Endothelial cell of umbilical vein (primary cell): ENCODE results near the gene UNC5A. TPM values are rescaled to one million over a fixed set of nuclear protein-coding genes. Genes with fewer than 3 reads are reported as not detected.

ENCODE experiments used
- BruUV-seq: library from RNA; stranded (reverse); fragments of 400-500 nt; replicated peaks from 2 replicates; lab custom pipeline; 2021; lab: Mats Ljungman, UMichigan
- CTCF ChIA-PET: fragments of 300-600, 350-600 bp; sonication (Branson Sonifier 250); formaldehyde crosslinking; loops from one replicate; lab custom pipeline; 2021; ENCODE audit warnings: antibody characterized with exemption, inconsistent platforms; lab: Charles Lee
- POLR2A ChIA-PET: fragments of 300-600, 350-600 bp; sonication (Branson Sonifier 250); formaldehyde crosslinking; loops from one replicate; lab custom pipeline; 2021; ENCODE audit warnings: antibody characterized with exemption, inconsistent platforms; lab: Charles Lee
- DNase-seq: peaks from one replicate; pipeline ENCODE4 v3.0.0-alpha.2; 2011; ENCODE audit warnings: low read depth, low spot score
- FAIRE-seq: peaks from 2 replicates; lab custom pipeline; 2011; peaks lifted over from hg19 to GRCh38; lab: Jason Lieb, UNC
- H2AFZ ChIP-seq: 2 replicates; pipeline ENCODE4 v1.6.0; 2012; ENCODE audit warnings: low read depth, low read length, control low read depth, inconsistent platforms
- H3K27ac ChIP-seq: 2 replicates; pipeline ENCODE4 v1.5.1; 2011; ENCODE audit warnings: low read depth, mild to moderate bottlenecking, control low read depth, low read length, moderate library complexity; ENCODE audit not compliant: insufficient read depth
- H3K27me3 ChIP-seq, 2 experiments: 2 replicates each; pipeline versions ENCODE4 v1.6.0 to v1.6.1; 2011; ENCODE audit warnings: low read length in 2 of 2, mixed read lengths in 1 of 2; ENCODE audit not compliant: control insufficient read depth in 2 of 2, insufficient read depth in 2 of 2
- H3K36me3 ChIP-seq, 2 experiments: 2 replicates in 1 of 2; 3 replicates in 1 of 2; pipeline ENCODE4 v1.5.1; 2011; ENCODE audit warnings: low read length in 2 of 2, mild to moderate bottlenecking in 1 of 2, moderate library complexity in 1 of 2; ENCODE audit not compliant: control insufficient read depth in 2 of 2, insufficient read depth in 2 of 2; ENCODE audit errors: extremely low read depth in 1 of 2
- H3K4me1 ChIP-seq: 3 replicates; pipeline ENCODE4 v1.5.1; 2011; ENCODE audit warnings: mild to moderate bottlenecking, low read length; ENCODE audit not compliant: control insufficient read depth, insufficient read depth; ENCODE audit errors: extremely low read depth
- H3K4me2 ChIP-seq: 2 replicates; pipeline ENCODE4 v1.6.1; 2011; ENCODE audit warnings: low read length, control low read depth, mixed read lengths; ENCODE audit not compliant: insufficient read depth
- H3K4me3 ChIP-seq, 3 experiments: fragments of 200-600 bp in 1 of 3; sonication (generic), shearing (Covaris generic) in 1 of 3; replicated peaks in 1 of 3; 2 replicates each; pipeline ENCODE4 v1.5.1; 2011 to 2016; ENCODE audit warnings: control low read depth in 3 of 3, low read length in 3 of 3, mild to moderate bottlenecking in 2 of 3, inconsistent platforms in 1 of 3, low read depth in 1 of 3, moderate library complexity in 1 of 3; ENCODE audit not compliant: insufficient read depth in 1 of 3
- H3K79me2 ChIP-seq: 2 replicates; pipeline ENCODE4 v1.6.0; 2012; ENCODE audit warnings: low read length, inconsistent platforms; ENCODE audit not compliant: control insufficient read depth, insufficient read depth
- H3K9ac ChIP-seq: replicated peaks from 2 replicates; pipeline ENCODE3; 2011; ENCODE audit warnings: low read length, control low read depth; ENCODE audit not compliant: insufficient read depth; ENCODE audit errors: extremely low read depth
- H3K9me1 ChIP-seq: replicated peaks from 3 replicates; pipeline ENCODE4 v1.6.0; 2011; ENCODE audit warnings: mild to moderate bottlenecking, low read length; ENCODE audit not compliant: control insufficient read depth, insufficient read depth; ENCODE audit errors: extremely low read depth
- H3K9me3 ChIP-seq: replicated peaks from 2 replicates; pipeline ENCODE4 v1.5.1; 2012; ENCODE audit warnings: low read length, inconsistent platforms; ENCODE audit not compliant: control insufficient read depth, insufficient read depth
- H4K20me1 ChIP-seq: replicated peaks from 2 replicates; pipeline ENCODE3; 2011; ENCODE audit warnings: mild to moderate bottlenecking, low read length; ENCODE audit not compliant: control insufficient read depth, insufficient read depth; ENCODE audit errors: extremely low read depth
- CTCF ChIP-seq, 2 donors: IDR thresholded peaks; 1 replicate in 1 of 2; 2 replicates in 1 of 2; pipeline ENCODE4 v1.5.1; 2011; ENCODE audit warnings: low read length in 2 of 2, mild to moderate bottlenecking in 2 of 2, moderate library complexity in 2 of 2, control low read depth in 1 of 2, inconsistent platforms in 1 of 2, low read depth in 1 of 2; ENCODE audit not compliant: insufficient read depth in 1 of 2; ENCODE audit errors: extremely low read depth in 1 of 2
- EZH2 ChIP-seq: IDR thresholded peaks from 2 replicates; pipeline ENCODE4 v1.6.1; 2012; ENCODE audit warnings: borderline replicate concordance, low read depth, mild to moderate bottlenecking, moderate library complexity, low read length, inconsistent platforms; ENCODE audit not compliant: severe bottlenecking
- JUN ChIP-seq: IDR thresholded peaks from 2 replicates; pipeline ENCODE4 v1.6.1; 2011; ENCODE audit warnings: borderline replicate concordance, low read depth; ENCODE audit not compliant: insufficient read length, insufficient read depth
- MYC ChIP-seq: IDR thresholded peaks from one replicate; pipeline ENCODE4 v1.6.1; 2011; ENCODE audit warnings: mild to moderate bottlenecking, low read depth, low read length
- POLR2A ChIP-seq: IDR thresholded peaks from 2 replicates; pipeline ENCODE4 v1.6.1; 2012; ENCODE audit warnings: low read depth, mild to moderate bottlenecking, control low read depth, low read length
- dilution Hi-C: fragments of 300-500 bp; cut with MboI; formaldehyde crosslinking; loops from one replicate; pipeline ENCODE4 v1.15.0; 2019; ENCODE audit warnings: low sequenced_read_pairs; ENCODE audit not compliant: extremely low pct_ligation_motif_present
- intact Hi-C: fragments of 100-400 bp; cut with micrococcal nuclease; formaldehyde crosslinking; loops from one replicate; pipeline ENCODE4 v1.10.0; 2022
- polyA plus RNA-seq, 4 experiments: library from polyadenylated mRNA; depleted of rRNA in 3 of 4; stranded (reverse) in 3 of 4; unstranded in 1 of 4; fragments of >200 nt; gene quantifications; 2 replicates each; pipeline versions ENCODE4 v1.2.1 to v1.2.3, GENCODE V29; 2011 to 2012; ENCODE audit warnings: missing spikeins in 1 of 4
- total RNA-seq: library from RNA; stranded (reverse); gene quantifications from 2 replicates; pipeline ENCODE4 v1.2.3, GENCODE V29; 2021
- TF ChIP-seq, protein P1 (sequence below): IDR thresholded peaks from 2 replicates; pipeline ENCODE4 v1.6.1; 2011; ENCODE audit not compliant: insufficient read depth, insufficient read length

The UNC5A gene
- total and polyA plus RNA-seq, 2 donors (not counting 3 experiments of a cell fraction or from before 2014, with no cell fraction given), result 0.08 to 0.22 TPM

DNA sequence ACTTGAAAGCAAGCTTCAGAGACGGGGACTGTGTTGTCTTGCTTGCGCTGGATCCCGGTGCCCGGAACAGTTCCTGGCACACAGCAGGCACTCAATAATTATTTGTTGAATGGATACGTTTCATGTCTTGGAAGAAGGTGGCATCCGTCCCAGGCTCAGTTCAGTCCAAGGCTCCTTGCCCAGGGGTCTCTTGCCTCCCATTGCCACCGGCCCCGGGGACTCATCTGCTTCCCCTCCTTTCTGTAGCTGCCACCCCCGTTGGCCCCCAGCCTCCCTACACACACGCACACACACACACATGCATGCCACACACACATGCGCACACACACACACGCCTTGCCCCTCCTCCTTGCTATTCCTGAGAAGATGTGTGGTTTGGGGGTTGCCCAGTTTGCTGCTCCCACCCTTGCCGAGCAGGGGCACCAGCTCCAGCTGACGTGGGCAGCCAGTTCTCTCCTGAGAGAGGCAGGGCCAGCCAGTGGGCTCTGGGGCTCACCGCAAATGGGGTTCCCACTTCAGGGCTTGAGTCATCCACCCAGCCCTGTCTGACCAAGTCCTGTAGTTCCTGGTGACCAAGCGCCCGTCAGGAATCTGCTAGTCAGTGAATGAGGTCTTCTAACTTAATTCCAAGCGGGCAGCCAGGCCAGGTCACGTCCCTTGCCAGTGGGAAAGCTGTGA, 47.0 kb downstream of the UNC5A start:
- Histone ChIP-seq H3K9me1 (no peaks in the 10 kb centered on the region), H4K20me1 (no peaks in the 10 kb centered on the region), H3K9ac (no peak overlapping the region), H2AFZ (no peak overlapping the region), H3K27me3 (no peaks in the 10 kb centered on the region), H3K79me2 (no peaks in the 10 kb centered on the region), H3K4me1 (no peaks in the 10 kb centered on the region), H3K36me3 (no peaks in the 10 kb centered on the region), H3K4me3 (no peak overlapping the region), H3K4me2 (no peak overlapping the region), H3K27ac (no peak overlapping the region), H3K9me3 (no peaks in the 10 kb centered on the region)
- ChIA-PET CTCF (interaction anchor here (0.6 kb wide), 1 partner anchor 164 kb away, joined by 3 read pairs; no protein-coding TSS in a partner anchor), POLR2A (no interaction called here)
- FAIRE-seq (no peak), DNase-seq (no peak)
- dilution Hi-C loops, result no loop called here
- TF ChIP-seq POLR2A (no peak), JUN (no peak), EZH2 (no peak), MYC (no peak)
- TF ChIP-seq, protein P1, sequence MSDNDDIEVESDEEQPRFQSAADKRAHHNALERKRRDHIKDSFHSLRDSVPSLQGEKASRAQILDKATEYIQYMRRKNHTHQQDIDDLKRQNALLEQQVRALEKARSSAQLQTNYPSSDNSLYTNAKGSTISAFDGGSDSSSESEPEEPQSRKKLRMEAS, result no peak
- intact Hi-C loops, result no loop called here
- BruUV-seq, result no TSS peak

GRCh38 chr5:176857894-176858273, 47.5 kb downstream of the UNC5A start:
- Histone ChIP-seq H3K9me1 (no peaks in the 10 kb centered on the region), H4K20me1 (no peaks in the 10 kb centered on the region), H3K27me3 (no peaks in the 10 kb centered on the region), H3K4me1 (no peaks in the 10 kb centered on the region), H3K9me3 (no peaks in the 10 kb centered on the region), H3K4me2 (no peak overlapping the region), H3K4me3 (no peak overlapping the region), H3K27ac (no peak overlapping the region), H3K36me3 (no peaks in the 10 kb centered on the region), H3K9ac (no peak overlapping the region), H2AFZ (no peak overlapping the region), H3K79me2 (no peaks in the 10 kb centered on the region)
- TF ChIP-seq CTCF (IDR thresholded peaks at IDR 0.05; ENCODE audit: extremely low read depth in 1 of 2, insufficient read depth in 1 of 2, low read depth in 1 of 2, low read length in 2 of 2), result no peak
- CTCF ChIA-PET, result interaction anchor here (0.6 kb wide), 1 partner anchor 164 kb away, joined by 3 read pairs; no protein-coding TSS in a partner anchor
- POLR2A ChIA-PET, result no interaction called here
- FAIRE-seq (no peak), DNase-seq (no peak)
- intact Hi-C loops, result no loop called here
- dilution Hi-C loops, result no loop called here
- BruUV-seq, result no TSS peak
